Stimulated activated memory B cell treated with anti-CD40 and anti-IgM and Interleukin-4, amounts not matched to agents 10 μg/mL and 1 μg/mL and 100 μg/mL, for 72 hours (primary cell): Measurements from ENCODE around the gene EFCAB6.

Experiments
- ATAC-seq: fragments of 150-1000 bp; cut with Tn5 transposase; 2 replicates; pipeline ENCODE4 v1.10.0; 2021
- H3K27ac Mint-ChIP-seq: one replicate; pipeline ENCODE4 v1.8.0; 2022; ENCODE audit warnings: mild to moderate bottlenecking, mixed read lengths
- H3K27me3 Mint-ChIP-seq: one replicate; pipeline ENCODE4 v1.8.0; 2022; ENCODE audit warnings: mixed read lengths
- H3K36me3 Mint-ChIP-seq: one replicate; pipeline ENCODE4 v1.8.0; 2022; ENCODE audit warnings: mixed read lengths
- H3K4me1 Mint-ChIP-seq: one replicate; pipeline ENCODE4 v1.8.0; 2022; ENCODE audit warnings: mixed read lengths
- H3K4me3 Mint-ChIP-seq: one replicate; pipeline ENCODE4 v1.8.0; 2022; ENCODE audit warnings: mild to moderate bottlenecking, moderate library complexity, mixed read lengths
- H3K9me3 Mint-ChIP-seq: one replicate; pipeline ENCODE4 v1.8.0; 2022; ENCODE audit warnings: mixed read lengths

EFCAB6 gene

GRCh38 chr22:43652845-43653244, 159.3 kb downstream of the EFCAB6 start:
- H3K4me3 Mint-ChIP-seq: no peak overlapping the region
- ATAC-seq: no peak
- no peak overlapping the region for H3K27ac Mint-ChIP-seq
- H3K27me3 Mint-ChIP-seq: peaks cover 35% of the 10 kb centered on the region
- no peaks in the 10 kb centered on the region for H3K36me3 Mint-ChIP-seq
- H3K9me3 Mint-ChIP-seq: peaks cover 11% of the 10 kb centered on the region
- no peaks in the 10 kb centered on the region for H3K4me1 Mint-ChIP-seq

GRCh38 chr22:43643387-43643786, 168.7 kb downstream of the EFCAB6 start:
- no peak for ATAC-seq
- Mint-ChIP-seq H3K36me3 (peaks cover 7% of the 10 kb centered on the region), H3K27me3 (peaks cover 31% of the 10 kb centered on the region), H3K4me1 (no peaks in the 10 kb centered on the region), H3K27ac (no peak overlapping the region), H3K4me3 (no peak overlapping the region), H3K9me3 (peaks cover 12% of the 10 kb centered on the region)

GRCh38 chr22:43642319-43643206, 169.5 kb downstream of the EFCAB6 start:
- H3K27me3 Mint-ChIP-seq: peaks cover 27% of the 10 kb centered on the region
- H3K36me3 Mint-ChIP-seq: peaks cover 7% of the 10 kb centered on the region
- ATAC-seq: no peak
- peaks cover 11% of the 10 kb centered on the region for H3K9me3 Mint-ChIP-seq
- H3K4me1 Mint-ChIP-seq: no peaks in the 10 kb centered on the region
- no peak overlapping the region for H3K27ac Mint-ChIP-seq
- H3K4me3 Mint-ChIP-seq: no peak overlapping the region

GRCh38 chr22:43639228-43639948, 172.7 kb downstream of the EFCAB6 start:
- no peak overlapping the region for H3K4me3 Mint-ChIP-seq
- peaks cover 7% of the 10 kb centered on the region for H3K36me3 Mint-ChIP-seq
- no peak for ATAC-seq
- peaks cover 21% of the 10 kb centered on the region for H3K27me3 Mint-ChIP-seq
- H3K4me1 Mint-ChIP-seq: no peaks in the 10 kb centered on the region
- H3K27ac Mint-ChIP-seq: no peak overlapping the region
- peaks cover 9% of the 10 kb centered on the region for H3K9me3 Mint-ChIP-seq

- H3K4me1 Mint-ChIP-seq: no peaks in the 10 kb centered on the region
- H3K9me3 Mint-ChIP-seq: peaks cover 9% of the 10 kb centered on the region
- no peak for ATAC-seq
- peaks cover 7% of the 10 kb centered on the region for H3K36me3 Mint-ChIP-seq
- no peak overlapping the region for H3K4me3 Mint-ChIP-seq
- H3K27me3 Mint-ChIP-seq: peaks cover 19% of the 10 kb centered on the region
- no peak overlapping the region for H3K27ac Mint-ChIP-seq
Measured at GRCh38 chr22:43637275-43638260, 174.5 kb downstream of the EFCAB6 start.

- Mint-ChIP-seq H3K27ac (no peak overlapping the region), H3K4me1 (no peaks in the 10 kb centered on the region), H3K27me3 (peaks cover 11% of the 10 kb centered on the region), H3K36me3 (peaks cover 7% of the 10 kb centered on the region), H3K9me3 (peaks cover 9% of the 10 kb centered on the region), H3K4me3 (no peak overlapping the region)
- no peak for ATAC-seq
Measured at GRCh38 chr22:43636086-43636485, 176.0 kb downstream of the EFCAB6 start.

- no peaks in the 10 kb centered on the region for H3K4me1 Mint-ChIP-seq
- H3K27me3 Mint-ChIP-seq: peaks cover 11% of the 10 kb centered on the region
- H3K27ac Mint-ChIP-seq: no peak overlapping the region
- peaks cover 7% of the 10 kb centered on the region for H3K36me3 Mint-ChIP-seq
- H3K9me3 Mint-ChIP-seq: peaks cover 9% of the 10 kb centered on the region
- ATAC-seq: no peak
- no peak overlapping the region for H3K4me3 Mint-ChIP-seq
Measured at GRCh38 chr22:43635101-43635500, 177.0 kb downstream of the EFCAB6 start.

GRCh38 chr22:43634316-43634715, 177.8 kb downstream of the EFCAB6 start:
- H3K36me3 Mint-ChIP-seq: peaks cover under 1% of the 10 kb centered on the region
- peaks cover 11% of the 10 kb centered on the region for H3K27me3 Mint-ChIP-seq
- no peaks in the 10 kb centered on the region for H3K4me1 Mint-ChIP-seq
- no peak for ATAC-seq
- H3K27ac Mint-ChIP-seq: no peak overlapping the region
- peaks cover 3% of the 10 kb centered on the region for H3K9me3 Mint-ChIP-seq
- H3K4me3 Mint-ChIP-seq: no peak overlapping the region

GRCh38 chr22:43633631-43634285, 178.3 kb downstream of the EFCAB6 start:
- Mint-ChIP-seq H3K36me3 (no peaks in the 10 kb centered on the region), H3K27ac (no peak overlapping the region), H3K9me3 (no peaks in the 10 kb centered on the region), H3K4me1 (no peaks in the 10 kb centered on the region), H3K27me3 (peaks cover 12% of the 10 kb centered on the region), H3K4me3 (no peak overlapping the region)
- ATAC-seq: no peak

GRCh38 chr22:43631846-43632245, 180.3 kb downstream of the EFCAB6 start:
- no peak for ATAC-seq
- Mint-ChIP-seq H3K36me3 (no peaks in the 10 kb centered on the region), H3K4me3 (no peak overlapping the region), H3K9me3 (no peaks in the 10 kb centered on the region), H3K27ac (no peak overlapping the region), H3K4me1 (no peaks in the 10 kb centered on the region), H3K27me3 (peaks cover 22% of the 10 kb centered on the region)

- Mint-ChIP-seq H3K27ac (no peak overlapping the region), H3K27me3 (peaks cover 21% of the 10 kb centered on the region), H3K4me1 (no peaks in the 10 kb centered on the region), H3K36me3 (no peaks in the 10 kb centered on the region), H3K9me3 (no peaks in the 10 kb centered on the region), H3K4me3 (no peak overlapping the region)
- no peak for ATAC-seq
Measured at GRCh38 chr22:43631201-43631600, 180.9 kb downstream of the EFCAB6 start.

GRCh38 chr22:43630451-43630850, 181.7 kb downstream of the EFCAB6 start:
- no peak for ATAC-seq
- H3K27me3 Mint-ChIP-seq: peaks cover 13% of the 10 kb centered on the region
- H3K4me3 Mint-ChIP-seq: no peak overlapping the region
- H3K4me1 Mint-ChIP-seq: no peaks in the 10 kb centered on the region
- H3K9me3 Mint-ChIP-seq: no peaks in the 10 kb centered on the region
- no peak overlapping the region for H3K27ac Mint-ChIP-seq
- H3K36me3 Mint-ChIP-seq: no peaks in the 10 kb centered on the region

GRCh38 chr22:43628250-43628649, 183.9 kb downstream of the EFCAB6 start:
- no peaks in the 10 kb centered on the region for H3K4me1 Mint-ChIP-seq
- no peak for ATAC-seq
- no peaks in the 10 kb centered on the region for H3K9me3 Mint-ChIP-seq
- no peaks in the 10 kb centered on the region for H3K36me3 Mint-ChIP-seq
- peaks cover 11% of the 10 kb centered on the region for H3K27me3 Mint-ChIP-seq
- H3K4me3 Mint-ChIP-seq: no peak overlapping the region
- no peak overlapping the region for H3K27ac Mint-ChIP-seq

GRCh38 chr22:43627485-43628213, 184.5 kb downstream of the EFCAB6 start:
- Mint-ChIP-seq H3K4me3 (no peak overlapping the region), H3K27me3 (peaks cover 11% of the 10 kb centered on the region), H3K27ac (no peak overlapping the region), H3K9me3 (no peaks in the 10 kb centered on the region), H3K4me1 (no peaks in the 10 kb centered on the region), H3K36me3 (no peaks in the 10 kb centered on the region)
- ATAC-seq: no peak
